ENCODE data around the gene KCNAB2. TPM values are rescaled to one million over a fixed set of nuclear protein-coding genes. Genes with fewer than 3 reads are reported as not detected.

KCNAB2 gene
- total RNA-seq, 4 donors from 2014 or later = 5.4 to 26.4 (median 10.1) TPM

- DNase-seq = no peak
- Histone ChIP-seq H3K27ac (no peak overlapping the region), H3K4me1 (no peaks in the 10 kb centered on the region), H3K36me3 (no peaks in the 10 kb centered on the region), H3K9me3 (no peaks in the 10 kb centered on the region), H3K27me3 (no peaks in the 10 kb centered on the region), H3K4me3 (no peak overlapping the region)
- TF ChIP-seq POLR2A (IDR thresholded peaks at IDR 0.05) (no peak), CTCF (IDR thresholded peaks at IDR 0.05) (no peak)
These were observed 58.9 kb downstream of the KCNAB2 start for GRCh38 chr1:6104631-6105030.

GRCh38 chr1:6105218-6105679, 59.6 kb downstream of the KCNAB2 start:
- DNase-seq = peak in 1 of 3 donors; percentile 28
- H3K27me3 ChIP-seq = no peaks in the 10 kb centered on the region
- no peaks in the 10 kb centered on the region for H3K36me3 ChIP-seq
- H3K27ac ChIP-seq = no peak overlapping the region
- H3K4me3 ChIP-seq = no peak overlapping the region
- no peaks in the 10 kb centered on the region for H3K4me1 ChIP-seq
- TF ChIP-seq CTCF (IDR thresholded peaks at IDR 0.05) = no peak
- TF ChIP-seq POLR2A (IDR thresholded peaks at IDR 0.05) = no peak
- H3K9me3 ChIP-seq = no peaks in the 10 kb centered on the region

GRCh38 chr1:6105763-6106162, 60.1 kb downstream of the KCNAB2 start:
- H3K4me3 ChIP-seq = no peak overlapping the region
- H3K27ac ChIP-seq = no peak overlapping the region
- H3K9me3 ChIP-seq = no peaks in the 10 kb centered on the region
- no peaks in the 10 kb centered on the region for H3K36me3 ChIP-seq
- no peaks in the 10 kb centered on the region for H3K27me3 ChIP-seq
- H3K4me1 ChIP-seq = no peaks in the 10 kb centered on the region
- DNase-seq = peak in 1 of 3 donors; percentile 44
- TF ChIP-seq POLR2A (IDR thresholded peaks at IDR 0.05) = no peak
- no peak for TF ChIP-seq CTCF (IDR thresholded peaks at IDR 0.05)

- no peaks in the 10 kb centered on the region for H3K9me3 ChIP-seq
- no peaks in the 10 kb centered on the region for H3K36me3 ChIP-seq
- H3K27ac ChIP-seq = no peak overlapping the region
- peak in 1 of 3 donors; percentile 29 for DNase-seq
- H3K4me3 ChIP-seq = no peak overlapping the region
- no peaks in the 10 kb centered on the region for H3K4me1 ChIP-seq
- no peaks in the 10 kb centered on the region for H3K27me3 ChIP-seq
- TF ChIP-seq POLR2A (IDR thresholded peaks at IDR 0.05) = no peak
- TF ChIP-seq CTCF (IDR thresholded peaks at IDR 0.05) = no peak
These were observed 60.6 kb downstream of the KCNAB2 start for GRCh38 chr1:6106321-6106731.

- H3K4me1 ChIP-seq = no peaks in the 10 kb centered on the region
- H3K27ac ChIP-seq = no peak overlapping the region
- H3K4me3 ChIP-seq = no peak overlapping the region
- no peak for DNase-seq
- no peaks in the 10 kb centered on the region for H3K36me3 ChIP-seq
- no peak for TF ChIP-seq CTCF (IDR thresholded peaks at IDR 0.05)
- TF ChIP-seq POLR2A (IDR thresholded peaks at IDR 0.05) = no peak
- H3K27me3 ChIP-seq = no peaks in the 10 kb centered on the region
- no peaks in the 10 kb centered on the region for H3K9me3 ChIP-seq
These were observed 61.3 kb downstream of the KCNAB2 start for GRCh38 chr1:6106977-6107376.

All from Peyer's patch (tissue), 4 donors.